ENCODE results near the gene GBA2.

The GBA2 gene

GRCh38 chr9:35712762-35713400, 36.1 kb downstream of the GBA2 start:
- no peak overlapping the region for H3K4me3 ChIP-seq (ENCODE audit: low read depth in 1 of 5, low read length in 5 of 5)
- H3K9ac ChIP-seq (ENCODE audit: low read length in 5 of 5), result no peak overlapping the region
- no peak overlapping the region for H3K27ac ChIP-seq (ENCODE audit: low read depth, low read length)
- peaks cover 19 to 95% (median 94%) of the 10 kb centered on the region in 5 donors for H3K36me3 ChIP-seq (ENCODE audit: control insufficient read depth in 5 of 5, insufficient read depth in 5 of 5, low read length in 5 of 5)
- H3K27me3 ChIP-seq (ENCODE audit: control insufficient read depth in 5 of 5, insufficient read depth in 4 of 5, low read length in 5 of 5), result no peaks in the 10 kb centered on the region
- peaks cover 0 to 3% (median 0%) of the 10 kb centered on the region in 5 donors for H3K4me1 ChIP-seq (ENCODE audit: control insufficient read depth in 5 of 5, insufficient read depth in 5 of 5, low read length in 5 of 5)
- H3K9me3 ChIP-seq (ENCODE audit: control insufficient read depth in 5 of 5, low read length in 5 of 5), result peaks cover 0 to 3% (median 0%) of the 10 kb centered on the region in 5 donors

- no peaks in the 10 kb centered on the region for H3K27me3 ChIP-seq (ENCODE audit: control insufficient read depth in 5 of 5, insufficient read depth in 4 of 5, low read length in 5 of 5)
- H3K4me1 ChIP-seq (ENCODE audit: control insufficient read depth in 5 of 5, insufficient read depth in 5 of 5, low read length in 5 of 5), result peaks cover 0 to 3% (median 0%) of the 10 kb centered on the region in 5 donors
- H3K36me3 ChIP-seq (ENCODE audit: control insufficient read depth in 5 of 5, insufficient read depth in 5 of 5, low read length in 5 of 5), result peaks cover 19 to 95% (median 94%) of the 10 kb centered on the region in 5 donors
- peaks cover 0 to 3% (median 0%) of the 10 kb centered on the region in 5 donors for H3K9me3 ChIP-seq (ENCODE audit: control insufficient read depth in 5 of 5, low read length in 5 of 5)
- H3K27ac ChIP-seq (ENCODE audit: low read depth, low read length), result no peak overlapping the region
- H3K9ac ChIP-seq (ENCODE audit: low read length in 5 of 5), result no peak overlapping the region
- no peak overlapping the region for H3K4me3 ChIP-seq (ENCODE audit: low read depth in 1 of 5, low read length in 5 of 5)
Observed at GRCh38 chr9:35711501-35712428, 37.3 kb downstream of the GBA2 start.

DNA sequence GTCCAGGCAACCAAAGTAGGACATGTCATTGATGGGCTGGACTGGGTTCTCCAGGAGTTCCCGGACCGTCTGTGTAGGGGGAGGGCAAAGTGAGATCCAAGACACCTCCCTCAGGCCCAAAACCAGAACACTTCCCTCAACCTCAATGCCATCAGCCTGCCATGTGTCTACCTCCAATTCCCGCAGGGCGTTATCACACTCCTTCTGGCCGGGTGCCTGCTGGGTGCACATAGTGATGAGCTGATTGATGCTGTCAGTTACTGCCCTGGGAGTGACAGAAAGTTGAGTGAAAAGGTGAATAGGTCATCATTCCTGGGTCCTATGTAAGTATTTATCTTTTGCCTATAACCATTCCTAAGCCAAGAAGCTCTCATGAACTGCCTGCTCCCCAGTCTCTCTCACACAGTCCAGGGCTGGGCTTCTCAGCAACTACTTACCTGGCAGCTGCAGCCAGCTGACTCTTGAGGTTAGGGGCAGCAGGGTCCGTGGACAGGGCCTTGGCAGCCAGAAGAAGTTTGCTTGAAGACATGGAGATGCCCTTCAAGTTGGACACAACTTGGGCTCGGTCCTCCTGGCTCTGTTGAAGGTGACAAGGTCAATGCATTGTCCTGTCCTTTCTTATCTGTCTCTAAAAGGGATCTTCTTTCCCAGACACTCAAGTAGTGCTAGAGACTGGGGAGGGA, 38.1 kb downstream of the GBA2 start:
- Histone ChIP-seq H3K4me3 (ENCODE audit: low read depth in 1 of 5, low read length in 5 of 5) (no peak overlapping the region), H3K4me1 (ENCODE audit: control insufficient read depth in 5 of 5, insufficient read depth in 5 of 5, low read length in 5 of 5) (peaks cover 0 to 4% (median 0%) of the 10 kb centered on the region in 5 donors), H3K9me3 (ENCODE audit: control insufficient read depth in 5 of 5, low read length in 5 of 5) (peaks cover 0 to 3% (median 0%) of the 10 kb centered on the region in 5 donors), H3K9ac (ENCODE audit: low read length in 5 of 5) (no peak overlapping the region), H3K27me3 (ENCODE audit: control insufficient read depth in 5 of 5, insufficient read depth in 4 of 5, low read length in 5 of 5) (no peaks in the 10 kb centered on the region), H3K36me3 (ENCODE audit: control insufficient read depth in 5 of 5, insufficient read depth in 5 of 5, low read length in 5 of 5) (peaks cover 19 to 95% (median 94%) of the 10 kb centered on the region in 5 donors), H3K27ac (ENCODE audit: low read depth, low read length) (no peak overlapping the region)

DNA sequence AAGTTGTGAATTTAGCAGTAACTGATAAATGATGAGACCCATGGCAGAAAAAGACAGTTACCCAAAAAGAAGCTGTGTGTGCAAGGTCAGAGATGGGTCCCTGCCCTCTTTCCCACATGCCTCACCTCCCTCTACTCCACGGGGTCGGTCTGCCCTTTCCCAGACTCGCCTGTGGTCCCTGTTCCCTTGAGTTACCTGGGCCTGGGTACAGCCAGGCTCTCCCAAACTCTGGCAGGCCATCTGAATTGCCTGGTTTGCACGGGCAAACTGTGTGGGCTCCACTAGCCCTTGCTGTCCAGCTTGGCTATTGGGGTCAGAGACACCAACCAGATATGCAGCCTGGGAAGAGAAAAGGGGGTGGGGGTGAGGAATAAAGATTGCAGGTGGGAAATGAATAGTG, 40.9 kb downstream of the GBA2 start:
- Histone ChIP-seq H3K27ac (ENCODE audit: low read depth, low read length) (no peak overlapping the region), H3K4me1 (ENCODE audit: control insufficient read depth in 5 of 5, insufficient read depth in 5 of 5, low read length in 5 of 5) (peaks cover 0 to 9% (median 0%) of the 10 kb centered on the region in 5 donors), H3K9ac (ENCODE audit: low read length in 5 of 5) (no peak overlapping the region), H3K9me3 (ENCODE audit: control insufficient read depth in 5 of 5, low read length in 5 of 5) (no peaks in the 10 kb centered on the region), H3K36me3 (ENCODE audit: control insufficient read depth in 5 of 5, insufficient read depth in 5 of 5, low read length in 5 of 5) (peaks cover 13 to 95% (median 94%) of the 10 kb centered on the region in 5 donors), H3K27me3 (ENCODE audit: control insufficient read depth in 5 of 5, insufficient read depth in 4 of 5, low read length in 5 of 5) (no peaks in the 10 kb centered on the region), H3K4me3 (ENCODE audit: low read depth in 1 of 5, low read length in 5 of 5) (no peak overlapping the region)

DNA sequence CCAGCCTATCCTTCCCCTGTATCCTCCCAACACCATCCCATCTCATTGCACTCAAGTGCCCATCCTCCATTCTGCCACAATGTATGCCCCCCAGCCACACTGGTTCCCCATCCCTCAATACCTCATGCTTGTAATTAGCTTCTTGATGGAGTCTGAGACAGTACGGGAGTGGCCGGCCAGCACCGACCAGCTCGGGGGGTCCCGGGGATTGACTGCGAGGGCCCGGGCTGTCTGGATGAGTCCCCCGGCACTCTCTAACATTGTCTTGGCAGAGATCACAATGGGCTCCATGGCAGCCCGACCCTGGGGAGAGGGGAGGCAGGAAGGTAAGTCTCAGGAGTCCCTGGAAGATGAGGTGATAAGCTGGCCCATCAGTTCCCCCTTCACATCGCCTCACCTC, 42.1 kb downstream of the GBA2 start:
- Histone ChIP-seq H3K4me1 (ENCODE audit: control insufficient read depth in 5 of 5, insufficient read depth in 5 of 5, low read length in 5 of 5) (peaks cover 0 to 9% (median 0%) of the 10 kb centered on the region in 5 donors), H3K9me3 (ENCODE audit: control insufficient read depth in 5 of 5, low read length in 5 of 5) (no peaks in the 10 kb centered on the region), H3K4me3 (ENCODE audit: low read depth in 1 of 5, low read length in 5 of 5) (no peak overlapping the region), H3K27ac (ENCODE audit: low read depth, low read length) (no peak overlapping the region), H3K36me3 (ENCODE audit: control insufficient read depth in 5 of 5, insufficient read depth in 5 of 5, low read length in 5 of 5) (peaks cover 13 to 94% (median 93%) of the 10 kb centered on the region in 5 donors), H3K27me3 (ENCODE audit: control insufficient read depth in 5 of 5, insufficient read depth in 4 of 5, low read length in 5 of 5) (no peaks in the 10 kb centered on the region), H3K9ac (ENCODE audit: low read length in 5 of 5) (no peak overlapping the region)

- Histone ChIP-seq H3K27me3 (ENCODE audit: control insufficient read depth in 5 of 5, insufficient read depth in 4 of 5, low read length in 5 of 5) (no peaks in the 10 kb centered on the region), H3K27ac (ENCODE audit: low read depth, low read length) (no peak overlapping the region), H3K4me1 (ENCODE audit: control insufficient read depth in 5 of 5, insufficient read depth in 5 of 5, low read length in 5 of 5) (peaks cover 0 to 9% (median 0%) of the 10 kb centered on the region in 5 donors), H3K4me3 (ENCODE audit: low read depth in 1 of 5, low read length in 5 of 5) (no peak overlapping the region), H3K36me3 (ENCODE audit: control insufficient read depth in 5 of 5, insufficient read depth in 5 of 5, low read length in 5 of 5) (peaks cover 20 to 94% (median 93%) of the 10 kb centered on the region in 5 donors), H3K9ac (ENCODE audit: low read length in 5 of 5) (no peak overlapping the region), H3K9me3 (ENCODE audit: control insufficient read depth in 5 of 5, low read length in 5 of 5) (no peaks in the 10 kb centered on the region)
Observed at GRCh38 chr9:35705836-35706430, 43.1 kb downstream of the GBA2 start.

DNA sequence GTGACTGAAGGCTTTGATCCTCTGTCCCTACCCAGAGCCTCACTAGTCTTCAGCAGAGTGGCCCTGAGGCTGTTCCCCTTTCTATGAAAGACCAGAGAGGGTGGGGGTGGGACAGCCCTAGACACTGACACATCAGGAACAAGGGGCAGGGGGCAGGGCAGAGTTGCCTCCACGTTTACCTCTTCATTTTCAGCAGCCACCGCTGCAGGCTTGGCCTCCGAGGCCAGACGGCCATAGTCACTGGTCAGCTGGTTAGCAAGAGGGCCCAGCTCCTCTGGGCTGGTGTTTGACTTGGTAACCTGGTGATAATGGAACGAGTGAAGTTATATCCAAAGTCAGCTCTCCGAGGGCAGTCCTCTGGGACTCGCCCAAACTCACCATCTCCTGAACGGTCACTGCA, 43.7 kb downstream of the GBA2 start:
- Histone ChIP-seq H3K9ac (ENCODE audit: low read length in 5 of 5) (no peak overlapping the region), H3K36me3 (ENCODE audit: control insufficient read depth in 5 of 5, insufficient read depth in 5 of 5, low read length in 5 of 5) (peaks cover 25 to 94% (median 93%) of the 10 kb centered on the region in 5 donors), H3K9me3 (ENCODE audit: control insufficient read depth in 5 of 5, low read length in 5 of 5) (no peaks in the 10 kb centered on the region), H3K4me3 (ENCODE audit: low read depth in 1 of 5, low read length in 5 of 5) (no peak overlapping the region), H3K4me1 (ENCODE audit: control insufficient read depth in 5 of 5, insufficient read depth in 5 of 5, low read length in 5 of 5) (peaks cover 0 to 9% (median 0%) of the 10 kb centered on the region in 5 donors), H3K27ac (ENCODE audit: low read depth, low read length) (no peak overlapping the region), H3K27me3 (ENCODE audit: control insufficient read depth in 5 of 5, insufficient read depth in 4 of 5, low read length in 5 of 5) (no peaks in the 10 kb centered on the region)

DNA sequence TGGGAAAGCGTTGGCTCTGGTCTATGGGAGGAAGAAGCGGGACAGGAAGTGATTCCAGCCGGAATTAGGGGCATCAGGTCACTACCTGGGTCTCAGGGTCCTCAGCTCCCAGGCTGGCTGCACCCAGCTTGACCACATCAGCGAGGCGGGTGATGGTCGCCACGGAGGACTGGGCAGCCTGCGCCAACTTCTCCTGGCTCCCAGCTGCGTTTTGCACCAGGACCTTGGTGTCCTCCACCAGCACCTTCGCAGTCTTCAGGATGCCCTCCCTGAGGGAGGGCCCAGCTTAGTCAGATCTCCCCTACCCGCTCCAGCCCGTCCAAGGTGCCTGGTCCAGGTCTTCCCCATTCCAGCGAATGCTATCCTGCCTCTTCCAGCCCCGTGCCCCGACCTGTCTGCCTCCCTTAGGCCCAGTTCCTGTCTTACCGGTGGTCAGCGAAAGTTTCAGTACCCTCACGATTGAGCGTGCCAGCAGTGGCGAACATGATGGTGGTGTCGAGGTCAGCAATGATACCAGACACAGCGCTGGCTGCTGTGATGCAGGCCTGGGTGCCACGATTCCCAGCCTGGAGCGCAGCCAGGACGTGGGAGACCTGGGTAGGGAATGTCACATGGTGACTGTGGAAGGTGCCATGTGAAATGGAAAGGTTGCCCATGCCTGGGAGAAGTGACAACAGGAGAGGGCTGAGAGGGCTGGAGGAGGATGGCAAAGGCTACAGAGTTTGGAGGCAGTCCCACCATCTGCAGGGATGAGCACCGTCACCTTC, 44.9 kb downstream of the GBA2 start:
- H3K4me1 ChIP-seq (ENCODE audit: control insufficient read depth in 5 of 5, insufficient read depth in 5 of 5, low read length in 5 of 5), result peaks cover 0 to 9% (median 0%) of the 10 kb centered on the region in 5 donors
- no peaks in the 10 kb centered on the region for H3K9me3 ChIP-seq (ENCODE audit: control insufficient read depth in 5 of 5, low read length in 5 of 5)
- H3K4me3 ChIP-seq (ENCODE audit: low read depth in 1 of 5, low read length in 5 of 5), result no peak overlapping the region
- peaks cover 24 to 99% (median 98%) of the 10 kb centered on the region in 5 donors for H3K36me3 ChIP-seq (ENCODE audit: control insufficient read depth in 5 of 5, insufficient read depth in 5 of 5, low read length in 5 of 5)
- H3K9ac ChIP-seq (ENCODE audit: low read length in 5 of 5), result no peak overlapping the region
- no peak overlapping the region for H3K27ac ChIP-seq (ENCODE audit: low read depth, low read length)
- no peaks in the 10 kb centered on the region for H3K27me3 ChIP-seq (ENCODE audit: control insufficient read depth in 5 of 5, insufficient read depth in 4 of 5, low read length in 5 of 5)

GRCh38 chr9:35702696-35703095, 46.3 kb downstream of the GBA2 start:
- H3K4me1 ChIP-seq (ENCODE audit: control insufficient read depth in 5 of 5, insufficient read depth in 5 of 5, low read length in 5 of 5), result peaks cover 0 to 9% (median 0%) of the 10 kb centered on the region in 5 donors
- no peak overlapping the region for H3K27ac ChIP-seq (ENCODE audit: low read depth, low read length)
- H3K36me3 ChIP-seq (ENCODE audit: control insufficient read depth in 5 of 5, insufficient read depth in 5 of 5, low read length in 5 of 5), result peaks cover 19 to 99% (median 98%) of the 10 kb centered on the region in 5 donors
- H3K4me3 ChIP-seq (ENCODE audit: low read depth in 1 of 5, low read length in 5 of 5), result no peak overlapping the region
- no peaks in the 10 kb centered on the region for H3K27me3 ChIP-seq (ENCODE audit: control insufficient read depth in 5 of 5, insufficient read depth in 4 of 5, low read length in 5 of 5)
- no peaks in the 10 kb centered on the region for H3K9me3 ChIP-seq (ENCODE audit: control insufficient read depth in 5 of 5, low read length in 5 of 5)
- no peak overlapping the region for H3K9ac ChIP-seq (ENCODE audit: low read length in 5 of 5)
